H1 (cell line): ENCODE results near the gene SH3BP5. TPM values are rescaled to one million over a fixed set of nuclear protein-coding genes. Genes with fewer than 3 reads are reported as not detected.

Experiments used
- CTCF ChIA-PET: fragments of 300-600 bp; sonication (Branson Sonifier 250); formaldehyde crosslinking; loops from one replicate; lab custom pipeline; 2021; ENCODE audit not compliant: partially characterized antibody; lab: Charles Lee
- POLR2A ChIA-PET: fragments of 300-600 bp; sonication (Branson Sonifier 250); formaldehyde crosslinking; loops from one replicate; lab custom pipeline; 2021; ENCODE audit warnings: inconsistent platforms; ENCODE audit not compliant: partially characterized antibody; lab: Charles Lee
- DNase-seq, 2 experiments: peaks; one replicate each; pipeline versions ENCODE4 v3.0.0 to v3.0.0-alpha.2; 2010 to 2022; ENCODE audit warnings: low spot score in 2 of 2, low read depth in 1 of 2, mixed read lengths in 1 of 2
- FAIRE-seq: peaks from 2 replicates; lab custom pipeline; 2011; peaks lifted over from hg19 to GRCh38; lab: Jason Lieb, UNC
- H2AFZ ChIP-seq: 2 replicates; pipeline ENCODE4 v1.8.1; 2012; ENCODE audit warnings: low read length, inconsistent platforms
- H2AK5ac ChIP-seq: 2 replicates; pipeline ENCODE4 v1.6.1; 2013; ENCODE audit warnings: low read depth, low read length
- H2BK120ac ChIP-seq: replicated peaks from 2 replicates; pipeline ENCODE3; 2013; ENCODE audit warnings: low read depth, low read length, inconsistent platforms
- H2BK12ac ChIP-seq: 2 replicates; pipeline ENCODE4 v1.6.1; 2013; ENCODE audit warnings: low read depth, low read length
- H2BK15ac ChIP-seq: 2 replicates; pipeline ENCODE4 v1.6.1; 2013; ENCODE audit warnings: low read length
- H2BK20ac ChIP-seq: 2 replicates; pipeline ENCODE4 v1.6.1; 2013; ENCODE audit warnings: low read length
- H2BK5ac ChIP-seq: 2 replicates; pipeline ENCODE4 v1.6.1; 2013; ENCODE audit warnings: low read depth, low read length
- H3K14ac ChIP-seq: 2 replicates; pipeline ENCODE4 v1.6.1; 2013; ENCODE audit warnings: inconsistent platforms; ENCODE audit not compliant: insufficient read length
- H3K18ac ChIP-seq: 2 replicates; pipeline ENCODE4 v1.6.1; 2013; ENCODE audit warnings: low read length; ENCODE audit errors: extremely low read depth
- H3K23ac ChIP-seq: 2 replicates; pipeline ENCODE4 v1.6.1; 2013; ENCODE audit warnings: inconsistent platforms; ENCODE audit not compliant: insufficient read length
- H3K23me2 ChIP-seq: 2 replicates; pipeline ENCODE4 v1.6.1; 2013; ENCODE audit warnings: low read depth, low read length
- H3K27ac ChIP-seq: 2 replicates; pipeline ENCODE4 v1.6.1; 2011; ENCODE audit warnings: low read depth, low read length, inconsistent platforms
- H3K27me3 ChIP-seq, 4 experiments: replicated peaks in 1 of 4; 1 replicate in 1 of 4; 2 replicates in 3 of 4; pipeline versions ENCODE4 v1.6.1 to v1.8.1; 2011 to 2013; ENCODE audit warnings: low read length in 3 of 4, mild to moderate bottlenecking in 3 of 4, inconsistent platforms in 2 of 4, mixed read lengths in 2 of 4, moderate library complexity in 1 of 4; ENCODE audit not compliant: control insufficient read depth in 3 of 4, insufficient read depth in 3 of 4; ENCODE audit errors: extremely low read depth in 1 of 4
- H3K36me3 ChIP-seq, 4 experiments: 2 replicates each; pipeline versions ENCODE4 v1.6.1 to v1.8.1; 2011 to 2013; ENCODE audit warnings: mild to moderate bottlenecking in 4 of 4, low read length in 3 of 4, moderate library complexity in 2 of 4, control low read depth in 1 of 4, inconsistent platforms in 1 of 4; ENCODE audit not compliant: insufficient read depth in 4 of 4, control insufficient read depth in 2 of 4
- H3K4ac ChIP-seq: replicated peaks from 2 replicates; pipeline ENCODE3; 2013; ENCODE audit warnings: low read length, low read depth, mixed read lengths, inconsistent platforms; ENCODE audit not compliant: insufficient read length
- H3K4me1 ChIP-seq, 4 experiments: replicated peaks in 1 of 4; 1 replicate in 1 of 4; 2 replicates in 3 of 4; pipeline versions ENCODE4 v1.6.1 to v1.8.1; 2011 to 2013; ENCODE audit warnings: low read length in 3 of 4, inconsistent platforms in 2 of 4, mixed read lengths in 1 of 4; ENCODE audit not compliant: insufficient read depth in 4 of 4, control insufficient read depth in 3 of 4
- H3K4me2 ChIP-seq, 2 experiments: 2 replicates each; pipeline versions ENCODE4 v1.6.1 to v1.8.1; 2011 to 2013; ENCODE audit warnings: low read depth in 2 of 2, low read length in 2 of 2, control low read depth in 1 of 2, inconsistent platforms in 1 of 2, mild to moderate bottlenecking in 1 of 2; ENCODE audit not compliant: insufficient read depth in 1 of 2
- H3K4me3 ChIP-seq, 4 experiments: fragments of 200-600, 300-600 bp in 1 of 4; sonication (generic), shearing (Covaris generic), sonication (Bioruptor Twin) in 1 of 4; 2 replicates each; pipeline versions ENCODE4 v1.5.1 to v1.8.1; 2011 to 2016; ENCODE audit warnings: low read length in 4 of 4, low read depth in 3 of 4, control low read depth in 2 of 4, inconsistent platforms in 2 of 4, mild to moderate bottlenecking in 2 of 4, mixed read lengths in 1 of 4, moderate library complexity in 1 of 4; ENCODE audit not compliant: insufficient read depth in 2 of 4; ENCODE audit errors: extremely low read depth in 1 of 4
- H3K56ac ChIP-seq: replicated peaks from 2 replicates; pipeline ENCODE3; 2013; ENCODE audit warnings: low read depth, mild to moderate bottlenecking, mixed read lengths, low read length, inconsistent platforms; ENCODE audit not compliant: insufficient read length
- H3K79me1 ChIP-seq: 2 replicates; pipeline ENCODE4 v1.6.1; 2013; ENCODE audit warnings: low read depth, low read length, control low read depth
- H3K79me2 ChIP-seq, 2 experiments: 2 replicates each; pipeline versions ENCODE4 v1.6.1 to v1.8.1; 2012 to 2013; ENCODE audit warnings: low read length in 2 of 2, mild to moderate bottlenecking in 2 of 2, inconsistent platforms in 1 of 2; ENCODE audit not compliant: insufficient read depth in 2 of 2, control insufficient read depth in 1 of 2
- H3K9ac ChIP-seq, 4 experiments: replicated peaks in 1 of 4; 1 replicate in 1 of 4; 2 replicates in 3 of 4; pipeline versions ENCODE4 v1.6.1 to v1.8.1; 2011 to 2013; ENCODE audit warnings: low read depth in 3 of 4, low read length in 3 of 4, control low read depth in 2 of 4, mild to moderate bottlenecking in 2 of 4, moderate library complexity in 2 of 4, inconsistent platforms in 1 of 4; ENCODE audit errors: extremely low read depth in 1 of 4
- H3K9me3 ChIP-seq, 2 experiments: 2 replicates each; pipeline versions ENCODE4 v1.6.1 to v1.8.1; 2012 to 2013; ENCODE audit warnings: mild to moderate bottlenecking in 2 of 2, moderate library complexity in 2 of 2, control low read depth in 1 of 2, inconsistent platforms in 1 of 2, low read depth in 1 of 2, low read length in 1 of 2, mixed read lengths in 1 of 2; ENCODE audit not compliant: insufficient read depth in 2 of 2
- H4K20me1 ChIP-seq, 2 experiments: replicated peaks in 1 of 2; 2 replicates each; pipeline versions ENCODE3 to v1.8.1; 2011 to 2013; ENCODE audit warnings: inconsistent platforms in 2 of 2, low read length in 2 of 2, mild to moderate bottlenecking in 1 of 2; ENCODE audit not compliant: insufficient read depth in 2 of 2, control insufficient read depth in 1 of 2
- H4K5ac ChIP-seq: 2 replicates; pipeline ENCODE4 v1.6.1; 2013; ENCODE audit warnings: low read length, low read depth, mixed read lengths, inconsistent platforms; ENCODE audit not compliant: insufficient read length
- H4K8ac ChIP-seq: 2 replicates; pipeline ENCODE4 v1.8.0; 2013; ENCODE audit warnings: mild to moderate bottlenecking, moderate library complexity, low read length, inconsistent platforms; ENCODE audit not compliant: insufficient read depth; ENCODE audit errors: extremely low read depth
- H4K91ac ChIP-seq: replicated peaks from 2 replicates; pipeline ENCODE3; 2013; ENCODE audit warnings: low read length, mixed read lengths, inconsistent platforms; ENCODE audit not compliant: insufficient read length
- CREB1 ChIP-seq: IDR thresholded peaks from 2 replicates; pipeline ENCODE4 v1.6.1; 2012; ENCODE audit warnings: inconsistent platforms
- EZH2 ChIP-seq: fragments of 200-600 bp; sonication (generic); IDR thresholded peaks from 2 replicates; pipeline ENCODE4 v1.7.1; 2012; ENCODE audit warnings: low read depth, mild to moderate bottlenecking, moderate library complexity, low read length, inconsistent platforms; ENCODE audit not compliant: severe bottlenecking
- JUN ChIP-seq: IDR thresholded peaks from 2 replicates; pipeline ENCODE4 v1.6.1; 2011; ENCODE audit warnings: low read depth, mild to moderate bottlenecking, improper control_type of control experiment, low read length
- MAFK ChIP-seq: IDR thresholded peaks from 2 replicates; pipeline ENCODE4 v1.6.1; 2012; ENCODE audit warnings: low read depth, mild to moderate bottlenecking, improper control_type of control experiment, low read length
- NRF1 ChIP-seq: IDR thresholded peaks from 2 replicates; pipeline ENCODE4 v1.6.1; 2011; ENCODE audit warnings: mild to moderate bottlenecking, low read depth, low read length, improper control_type of control experiment
- SP1 ChIP-seq: IDR thresholded peaks from 2 replicates; pipeline ENCODE4 v1.6.1; 2011; ENCODE audit warnings: low read depth, low read length
- YY1 ChIP-seq: IDR thresholded peaks from 2 replicates; pipeline ENCODE4 v1.6.1; 2011; ENCODE audit warnings: low read depth, mild to moderate bottlenecking, low read length
- WGBS, 2 experiments: shearing (Covaris generic) in 1 of 2; methylation state at CpG; one replicate each; pipeline versions ENCODE4 v1.1.6 to v1.1.7; 2013 to 2015; ENCODE audit warnings: low lambda C conversion rate in 2 of 2, mixed read lengths in 2 of 2, inconsistent platforms in 1 of 2, low coverage in 1 of 2, missing lambda C conversion rate in 1 of 2; ENCODE audit not compliant: insufficient replicate concordance in 2 of 2, insufficient coverage in 1 of 2, insufficient read length in 1 of 2; ENCODE audit errors: extremely low coverage in 1 of 2, missing lambda C conversion rate in 1 of 2; 5-methylcytosine and 5-hydroxymethylcytosine counted together
- polyA plus RNA-seq, 7 experiments: library from polyadenylated mRNA; depleted of rRNA in 3 of 7; stranded (reverse) in 5 of 7; unstranded in 2 of 7; fragments of >200 nt in 5 of 7; fragments of 200-250 nt in 2 of 7; gene quantifications; 1 replicate in 5 of 7; 2 replicates in 1 of 7; 4 replicates in 1 of 7; pipeline versions ENCODE4 v1.2.1 to v1.2.3, GENCODE V29; 2011 to 2013; ENCODE audit warnings: missing spikeins in 2 of 7, mixed read lengths in 2 of 7
- total RNA-seq: library from RNA; stranded (reverse); fragmentation: NEBNext Ultra II Directional; extraction: Animal tissue kit (Norgen Biotek cat#: 25700); gene quantifications from 2 replicates; pipeline ENCODE4 v1.2.1, GENCODE V29; 2021

SH3BP5 gene
- total and polyA plus RNA-seq, 2 of the 8 experiments (the other 6 are each of a cell fraction or from before 2014, with no cell fraction given), result 7.1 to 9.7 TPM

- Histone ChIP-seq H3K9me3 (no peaks in the 10 kb centered on the region), H2AK5ac (no peak overlapping the region), H3K23me2 (no peaks in the 10 kb centered on the region; the same call in 1 of the 2 replicates), H3K36me3 (no peaks in the 10 kb centered on the region), H3K79me2 (no peaks in the 10 kb centered on the region), H2AFZ (no peak overlapping the region), H4K20me1 (peaks cover 0 to 3% of the 10 kb centered on the region in 2 experiments), H4K8ac (no peak overlapping the region), H3K4me1 (no peaks in the 10 kb centered on the region), H3K27me3 (no peaks in the 10 kb centered on the region), H3K79me1 (no peaks in the 10 kb centered on the region), H3K14ac (no peak overlapping the region), H3K18ac (no peak overlapping the region), H3K4ac (no peak overlapping the region), H3K4me3 (no peak overlapping the region), H2BK15ac (no peak overlapping the region), H2BK12ac (no peak overlapping the region), H2BK20ac (no peak overlapping the region), H3K4me2 (no peak overlapping the region), H4K5ac (no peak overlapping the region), H3K27ac (no peak overlapping the region), H4K91ac (no peak overlapping the region), H2BK5ac (no peak overlapping the region), H3K23ac (no peak overlapping the region), H3K56ac (no peak overlapping the region), H2BK120ac (no peak overlapping the region), H3K9ac (no peak overlapping the region)
- TF ChIP-seq NRF1 (no peak), YY1 (no peak), MAFK (no peak), CREB1 (no peak), EZH2 (no peak), SP1 (no peak), JUN (no peak)
- ChIA-PET CTCF (interaction anchor here (0.6 to 1.0 kb wide), 5 partner anchors 9 to 165 kb away, joined by 3 read pairs; no protein-coding TSS in a partner anchor), POLR2A (no interaction called here)
- FAIRE-seq, result no peak
- 88% methylated on average over 4 of the region's 4 CpGs; no CpG with 5 or more reads in 1 of the 2 experiments for WGBS, 2 experiments
- no peak for DNase-seq
These were observed 34.6 kb downstream of the SH3BP5 start for GRCh38 chr3:15297608-15298350.
